Right ventricle myocardium inferior (tissue), 1 donor: ENCODE measurements around the gene C10orf120. TPM values are rescaled to one million over a fixed set of nuclear protein-coding genes. Genes with fewer than 3 reads are reported as not detected.
A peak's percentile ranks its signal among the peaks of the same experiment; 100 is the strongest.

Experiments used
- ATAC-seq: fragments of 200-7000 bp; cut with Tn5 transposase; one replicate; pipeline ENCODE4 v1.9.1; 2020; ENCODE audit warnings: mild to moderate bottlenecking, moderate library complexity
- DNase-seq: peaks from one replicate; pipeline ENCODE4 v3.0.0; 2021; ENCODE audit errors: missing footprints
- intact Hi-C: fragments of 100-400 bp; cut with DNase I; formaldehyde crosslinking; loops from one replicate; pipeline ENCODE4 v1.11.0; 2022
- total RNA-seq: library from RNA; stranded (reverse); fragmentation: NEBNext Ultra II Directional; extraction: Animal tissue kit (Norgen Biotek cat#: 25700); gene quantifications from one replicate; pipeline ENCODE4 v1.2.1, GENCODE V29; 2021
- donor health status: DM: no; HTN: yes; CAD: no; lungs with severe emphysema.

The C10orf120 gene
- total RNA-seq, 1 donor from 2014 or later = not detected

GRCh38 chr10:122665946-122666345, 33.7 kb downstream of the C10orf120 start:
- intact Hi-C loops = no loop called here
- no peak for ATAC-seq
- DNase-seq = no peak

GRCh38 chr10:122665329-122665860, 34.3 kb downstream of the C10orf120 start:
- intact Hi-C loops = no loop called here
- ATAC-seq (no peak), DNase-seq (no peak)

- no peak for ATAC-seq
- intact Hi-C loops = no loop called here
Observed at GRCh38 chr10:122664501-122664900, 35.1 kb downstream of the C10orf120 start.

GRCh38 chr10:122663516-122664130, 36.0 kb downstream of the C10orf120 start:
- ATAC-seq = no peak
- intact Hi-C loops = no loop called here
- no peak for DNase-seq

More at GRCh38 chr10:122664501-122664900, 35.1 kb downstream of the C10orf120 start:
- no peak for DNase-seq

GRCh38 chr10:122662231-122662630, 37.4 kb downstream of the C10orf120 start:
- intact Hi-C loops = no loop called here
- DNase-seq (no peak), ATAC-seq (no peak)

GRCh38 chr10:122660696-122661095, 39.0 kb downstream of the C10orf120 start:
- no peak for DNase-seq
- ATAC-seq = no peak
- intact Hi-C loops = no loop called here

GRCh38 chr10:122659651-122660050, 40.0 kb downstream of the C10orf120 start:
- no peak for DNase-seq
- intact Hi-C loops = no loop called here
- ATAC-seq = no peak

- ATAC-seq (no peak), DNase-seq (no peak)
- intact Hi-C loops = no loop called here
Observed at GRCh38 chr10:122659126-122659525, 40.5 kb downstream of the C10orf120 start.

- intact Hi-C loops = no loop called here
- DNase-seq (no peak), ATAC-seq (no peak)
Observed at GRCh38 chr10:122658356-122659049, 41.1 kb downstream of the C10orf120 start.

GRCh38 chr10:122657729-122658128, 41.9 kb downstream of the C10orf120 start:
- DNase-seq = no peak
- no peak for ATAC-seq
- intact Hi-C loops = no loop called here

GRCh38 chr10:122657255-122657654, 42.4 kb downstream of the C10orf120 start:
- intact Hi-C loops = no loop called here
- no peak for DNase-seq
- ATAC-seq = no peak

GRCh38 chr10:122656741-122657140, 42.9 kb downstream of the C10orf120 start:
- intact Hi-C loops = no loop called here
- DNase-seq = no peak

GRCh38 chr10:122656308-122656705, 43.3 kb downstream of the C10orf120 start:
- ATAC-seq = no peak
- no peak for DNase-seq
- intact Hi-C loops = no loop called here

More at GRCh38 chr10:122656741-122657140, 42.9 kb downstream of the C10orf120 start:
- ATAC-seq = no peak

- ATAC-seq = no peak
- DNase-seq = no peak
- intact Hi-C loops = no loop called here
Observed at GRCh38 chr10:122655524-122656307, 43.9 kb downstream of the C10orf120 start.

GRCh38 chr10:122650331-122650730, 49.3 kb downstream of the C10orf120 start:
- ATAC-seq (no peak), DNase-seq (no peak)
- intact Hi-C loops = no loop called here

GRCh38 chr10:122649903-122650302, 49.7 kb downstream of the C10orf120 start:
- no peak for ATAC-seq
- intact Hi-C loops = loop anchor here (5.0 kb wide), 1 partner anchor 37 kb away; no protein-coding TSS in a partner anchor
- DNase-seq = no peak

GRCh38 chr10:122648599-122649428, 50.8 kb downstream of the C10orf120 start:
- intact Hi-C loops = loop anchor here (1.0 to 5.0 kb wide), 2 partner anchors 38 to 55 kb away; no protein-coding TSS in a partner anchor
- DNase-seq = no peak
- ATAC-seq = peak; percentile 71
